ENCODE results near the gene KLC1.

DNA sequence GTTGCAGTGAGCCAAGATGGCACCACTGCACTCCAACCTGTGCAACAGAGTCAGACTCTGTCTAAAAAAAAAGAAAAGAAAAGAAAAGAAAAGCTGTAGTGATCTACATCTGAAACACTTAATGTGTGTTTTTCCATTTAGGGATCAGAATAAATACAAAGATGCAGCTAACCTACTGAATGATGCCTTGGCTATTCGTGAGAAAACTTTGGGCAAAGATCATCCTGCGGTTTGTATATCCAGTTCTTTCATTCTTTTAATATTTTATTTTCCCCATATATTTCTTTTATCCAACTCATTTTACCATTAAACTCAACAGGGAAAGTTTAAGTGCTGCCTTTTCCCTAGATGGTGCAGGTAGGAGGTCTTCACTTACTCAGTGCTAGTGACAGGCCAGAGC, 40.4 kb downstream of the KLC1 start:
- no peak for TF ChIP-seq POLR2AphosphoS5 (IDR thresholded peaks at IDR 0.05; ENCODE audit: low read depth, low read length)
- TF ChIP-seq FOXP2 (optimal IDR thresholded peaks at IDR 0.05; ENCODE audit: borderline replicate concordance, extremely low read depth, extremely low read length, insufficient read depth), result no peak
- TF ChIP-seq TAF1 (IDR thresholded peaks at IDR 0.05; ENCODE audit: borderline replicate concordance, insufficient read depth, low read length), result no peak
- TF ChIP-seq, protein P1, sequence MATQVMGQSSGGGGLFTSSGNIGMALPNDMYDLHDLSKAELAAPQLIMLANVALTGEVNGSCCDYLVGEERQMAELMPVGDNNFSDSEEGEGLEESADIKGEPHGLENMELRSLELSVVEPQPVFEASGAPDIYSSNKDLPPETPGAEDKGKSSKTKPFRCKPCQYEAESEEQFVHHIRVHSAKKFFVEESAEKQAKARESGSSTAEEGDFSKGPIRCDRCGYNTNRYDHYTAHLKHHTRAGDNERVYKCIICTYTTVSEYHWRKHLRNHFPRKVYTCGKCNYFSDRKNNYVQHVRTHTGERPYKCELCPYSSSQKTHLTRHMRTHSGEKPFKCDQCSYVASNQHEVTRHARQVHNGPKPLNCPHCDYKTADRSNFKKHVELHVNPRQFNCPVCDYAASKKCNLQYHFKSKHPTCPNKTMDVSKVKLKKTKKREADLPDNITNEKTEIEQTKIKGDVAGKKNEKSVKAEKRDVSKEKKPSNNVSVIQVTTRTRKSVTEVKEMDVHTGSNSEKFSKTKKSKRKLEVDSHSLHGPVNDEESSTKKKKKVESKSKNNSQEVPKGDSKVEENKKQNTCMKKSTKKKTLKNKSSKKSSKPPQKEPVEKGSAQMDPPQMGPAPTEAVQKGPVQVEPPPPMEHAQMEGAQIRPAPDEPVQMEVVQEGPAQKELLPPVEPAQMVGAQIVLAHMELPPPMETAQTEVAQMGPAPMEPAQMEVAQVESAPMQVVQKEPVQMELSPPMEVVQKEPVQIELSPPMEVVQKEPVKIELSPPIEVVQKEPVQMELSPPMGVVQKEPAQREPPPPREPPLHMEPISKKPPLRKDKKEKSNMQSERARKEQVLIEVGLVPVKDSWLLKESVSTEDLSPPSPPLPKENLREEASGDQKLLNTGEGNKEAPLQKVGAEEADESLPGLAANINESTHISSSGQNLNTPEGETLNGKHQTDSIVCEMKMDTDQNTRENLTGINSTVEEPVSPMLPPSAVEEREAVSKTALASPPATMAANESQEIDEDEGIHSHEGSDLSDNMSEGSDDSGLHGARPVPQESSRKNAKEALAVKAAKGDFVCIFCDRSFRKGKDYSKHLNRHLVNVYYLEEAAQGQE (IDR thresholded peaks at IDR 0.05; ENCODE audit: insufficient read depth in 1 of 2, low read depth in 2 of 2, low read length in 2 of 2), result no peak
- no peak for TF ChIP-seq SIN3A (IDR thresholded peaks at IDR 0.05; ENCODE audit: borderline replicate concordance, insufficient read depth, low read length)
